Measurements from ENCODE around the gene NUMB. TPM values are rescaled to one million over a fixed set of nuclear protein-coding genes. Genes with fewer than 3 reads are reported as not detected.

NUMB gene
- total and polyA plus RNA-seq, 2 of the 4 experiments (the other 2 are of a cell fraction): 45.9 to 114 TPM

GRCh38 chr14:73432124-73432523 lies 26.2 kb downstream of the NUMB start:
- Histone ChIP-seq H2AFZ (replicated peaks; ENCODE audit: low read length, poor library complexity) (no peak overlapping the region), H2AK5ac (ENCODE audit: low read depth, low read length) (no peak overlapping the region), H3K9me1 (ENCODE audit: insufficient read depth, low read length) (peaks cover 5% of the 10 kb centered on the region), H3K4ac (ENCODE audit: low read depth, low read length) (no peak overlapping the region), H3K27me3 (ENCODE audit: control insufficient read depth, insufficient read depth, low read length) (no peaks in the 10 kb centered on the region), H2BK120ac (ENCODE audit: low read depth, low read length) (no peak overlapping the region), H3K4me3 (ENCODE audit: insufficient read depth, low read depth, low read length) (no peak overlapping the region), H3K23ac (ENCODE audit: low read depth, low read length) (no peak overlapping the region), H2AK9ac (replicated peaks; ENCODE audit: low read depth, low read length, poor library complexity) (no peak overlapping the region), H3K14ac (replicated peaks; ENCODE audit: low read depth, low read length) (no peak overlapping the region), H3K18ac (ENCODE audit: low read depth, low read length) (no peak overlapping the region), H2BK5ac (ENCODE audit: low read depth, low read length, poor library complexity, severe bottlenecking) (no peak overlapping the region), H2BK20ac (ENCODE audit: low read depth, low read length) (no peak overlapping the region), H3K9me3 (ENCODE audit: control insufficient read depth, insufficient read depth, low read length) (no peaks in the 10 kb centered on the region), H3K9ac (ENCODE audit: low read depth, low read length) (no peak overlapping the region), H3K4me2 (ENCODE audit: low read depth, low read length) (no peak overlapping the region), H3K27ac (ENCODE audit: insufficient read depth, low read length) (no peak overlapping the region), H4K20me1 (ENCODE audit: insufficient read depth, low read length) (peaks cover 70% of the 10 kb centered on the region), H3K4me1 (ENCODE audit: control insufficient read depth, insufficient read depth, low read length) (peaks cover 4% of the 10 kb centered on the region; the same call in 1 of the 2 replicates), H4K8ac (ENCODE audit: low read depth in 2 of 2, low read length in 2 of 2) (no peak overlapping the region), H4K91ac (ENCODE audit: insufficient read depth, low read depth, low read length) (no peak overlapping the region), H3K56ac (ENCODE audit: extremely low read depth, insufficient read depth, low read length) (no peak overlapping the region), H3K36me3 (ENCODE audit: control insufficient read depth, insufficient read depth, low read length) (no peaks in the 10 kb centered on the region), H3K79me1 (ENCODE audit: low read depth in 1 of 2, low read length in 2 of 2) (peaks cover 0 to 54% of the 10 kb centered on the region in 2 experiments; a peak in 3 of 4 replicates), H4K5ac (ENCODE audit: low read depth, low read length) (no peak overlapping the region), H2BK15ac (ENCODE audit: low read depth, low read length) (no peak overlapping the region)
- in situ Hi-C loops (cut with MboI; ENCODE audit: low sequenced_read_pairs): no loop called here
- ATAC-seq (ENCODE audit: low read depth) (no peak), DNase-seq (no peak)
- dilution Hi-C loops (cut with HindIII; ENCODE audit: low sequenced_read_pairs, unreplicated experiment): no loop called here
- intact Hi-C loops (cut with micrococcal nuclease): no loop called here
- ChIA-PET CTCF (no interaction called here), POLR2A (ENCODE audit: unreplicated experiment) (no interaction called here)
- TF ChIP-seq CHD1 (IDR thresholded peaks at IDR 0.05; ENCODE audit: low read depth, low read length): no peak
- TF ChIP-seq RCOR1 (IDR thresholded peaks at IDR 0.05; ENCODE audit: insufficient replicate concordance, low read length): no peak
- BruUV-seq (replicated peaks): no TSS peak
- WGBS, 2 experiments (ENCODE audit: extremely low coverage in 2 of 2, insufficient read length in 1 of 2): no CpG with 5 or more reads among the region's 3 CpGs

Measured in IMR-90 (cell line).